ENCODE measurements around the gene CD38. TPM values are rescaled to one million over a fixed set of nuclear protein-coding genes. Genes with fewer than 3 reads are reported as not detected.

CD38 gene
- total RNA-seq, 1 experiment from 2014 or later = not detected

GRCh38 chr4:15740764-15741404 lies 37.2 kb upstream of the CD38 start:
- no peak overlapping the region for H3K27ac ChIP-seq (ENCODE audit: low read depth, low read length)
- no peaks in the 10 kb centered on the region for H3K36me3 ChIP-seq (ENCODE audit: control insufficient read depth in 1 of 2, insufficient read depth in 2 of 2, low read length in 2 of 2)
- intact Hi-C loops (cut with micrococcal nuclease) = no loop called here
- H4K20me1 ChIP-seq (ENCODE audit: insufficient read depth) = no peaks in the 10 kb centered on the region
- ATAC-seq (no peak), DNase-seq (ENCODE audit: low read depth, low spot score) (no peak)
- TF ChIP-seq SIN3A (IDR thresholded peaks at IDR 0.05; ENCODE audit: low read depth) = no peak
- TF ChIP-seq YY1 (IDR thresholded peaks at IDR 0.05; ENCODE audit: extremely low read depth, insufficient replicate concordance, low read depth, low read length) = no peak
- no peak for TF ChIP-seq SRF (IDR thresholded peaks at IDR 0.05; ENCODE audit: low read depth)
- no peak for TF ChIP-seq MAX (IDR thresholded peaks at IDR 0.05)
- no peak overlapping the region for H3K4me2 ChIP-seq (ENCODE audit: low read length)
- H3K9ac ChIP-seq (ENCODE audit: low read length) = no peak overlapping the region
- H3K9me3 ChIP-seq (ENCODE audit: control insufficient read depth in 1 of 2, insufficient read depth in 1 of 2, low read depth in 1 of 2, low read length in 2 of 2) = no peaks in the 10 kb centered on the region
- ChIA-PET CTCF (no interaction called here), RAD21 (ENCODE audit: low non-redundant PET in 1 of 2, low total read pairs in 2 of 2, uncharacterized antibody in 2 of 2, unreplicated experiment in 2 of 2) (no interaction called here), POLR2A (no interaction called here)
- no peaks in the 10 kb centered on the region for H3K79me2 ChIP-seq (ENCODE audit: insufficient read depth, low read length)
- H3K9me2 ChIP-seq (ENCODE audit: insufficient read depth) = no peaks in the 10 kb centered on the region
- no peaks in the 10 kb centered on the region for H3K4me1 ChIP-seq (ENCODE audit: control insufficient read depth in 1 of 2, insufficient read depth in 2 of 2, low read length in 2 of 2)
- H3K27me3 ChIP-seq (ENCODE audit: insufficient read depth, low read length) = no peaks in the 10 kb centered on the region
- BruUV-seq (replicated peaks) = no TSS peak
- no peak overlapping the region for H3K4me3 ChIP-seq (replicated peaks in 1 of 2; ENCODE audit: low read depth in 1 of 2, low read length in 2 of 2)
- H2AFZ ChIP-seq (ENCODE audit: low read depth, low read length, poor library complexity, severe bottlenecking) = no peak overlapping the region

- H4K20me1 ChIP-seq (ENCODE audit: insufficient read depth) = no peaks in the 10 kb centered on the region
- ChIA-PET POLR2A (no interaction called here), RAD21 (ENCODE audit: low non-redundant PET in 1 of 2, low total read pairs in 2 of 2, uncharacterized antibody in 2 of 2, unreplicated experiment in 2 of 2) (no interaction called here), CTCF (no interaction called here)
- no peaks in the 10 kb centered on the region for H3K79me2 ChIP-seq (ENCODE audit: insufficient read depth, low read length)
- no peaks in the 10 kb centered on the region for H3K36me3 ChIP-seq (ENCODE audit: control insufficient read depth in 1 of 2, insufficient read depth in 2 of 2, low read length in 2 of 2)
- H3K4me1 ChIP-seq (ENCODE audit: control insufficient read depth in 1 of 2, insufficient read depth in 2 of 2, low read length in 2 of 2) = no peaks in the 10 kb centered on the region
- no peaks in the 10 kb centered on the region for H3K27me3 ChIP-seq (ENCODE audit: insufficient read depth, low read length)
- intact Hi-C loops (cut with micrococcal nuclease) = no loop called here
- TF ChIP-seq EGR1 (IDR thresholded peaks at IDR 0.05; ENCODE audit: low read depth) (no peak), ZNF274 (IDR thresholded peaks at IDR 0.05; ENCODE audit: low read depth, low read length) (peak; percentile 42)
- ATAC-seq (no peak), DNase-seq (ENCODE audit: low read depth, low spot score) (no peak)
- H3K9me2 ChIP-seq (ENCODE audit: insufficient read depth) = no peaks in the 10 kb centered on the region
- no peak overlapping the region for H2AFZ ChIP-seq (ENCODE audit: low read depth, low read length, poor library complexity, severe bottlenecking)
- H3K9ac ChIP-seq (ENCODE audit: low read length) = no peak overlapping the region
- no peaks in the 10 kb centered on the region for H3K9me3 ChIP-seq (ENCODE audit: control insufficient read depth in 1 of 2, insufficient read depth in 1 of 2, low read depth in 1 of 2, low read length in 2 of 2)
- BruUV-seq (replicated peaks) = no TSS peak
- H3K4me2 ChIP-seq (ENCODE audit: low read length) = no peak overlapping the region
- no peak overlapping the region for H3K27ac ChIP-seq (ENCODE audit: low read depth, low read length)
- H3K4me3 ChIP-seq (replicated peaks in 1 of 2; ENCODE audit: low read depth in 1 of 2, low read length in 2 of 2) = no peak overlapping the region
These were observed 36.0 kb upstream of the CD38 start for GRCh38 chr4:15742083-15742582.

Measured in HCT116 (cell line).